ENCODE results near the gene CLPTM1L. TPM values are rescaled to one million over a fixed set of nuclear protein-coding genes. Genes with fewer than 3 reads are reported as not detected.
"Not testable (repeated sequence)": the region's sequence is repeated elsewhere in the genome, so short reads cannot be mapped to it uniquely, and the experiment has no call there.

The CLPTM1L gene
- total RNA-seq, 4 donors from 2014 or later, result 65.0 to 165 (median 106) TPM

DNA sequence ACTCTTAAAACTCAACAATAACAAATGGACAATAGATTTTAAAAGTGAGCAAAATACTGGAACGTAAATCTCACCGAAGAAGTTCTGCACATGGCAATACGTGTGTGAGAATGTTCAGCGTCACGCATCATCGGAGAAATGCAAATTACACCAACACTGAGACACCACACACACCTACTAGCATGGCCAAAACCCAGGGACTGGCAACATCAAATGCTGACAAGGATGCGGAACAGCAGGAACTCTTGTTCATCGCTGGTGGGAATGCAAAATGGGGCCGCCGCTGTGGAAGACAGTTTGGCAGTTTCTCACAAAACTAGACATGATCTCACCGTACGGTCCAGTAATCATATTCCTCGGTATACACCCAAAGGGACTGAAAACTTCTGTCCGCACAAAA lies 21.6 kb upstream of the CLPTM1L start:
- DNase-seq (ENCODE audit: low spot score) (no peak), ATAC-seq (ENCODE audit: low FRiP score) (no peak)
- TF ChIP-seq, protein P1, sequence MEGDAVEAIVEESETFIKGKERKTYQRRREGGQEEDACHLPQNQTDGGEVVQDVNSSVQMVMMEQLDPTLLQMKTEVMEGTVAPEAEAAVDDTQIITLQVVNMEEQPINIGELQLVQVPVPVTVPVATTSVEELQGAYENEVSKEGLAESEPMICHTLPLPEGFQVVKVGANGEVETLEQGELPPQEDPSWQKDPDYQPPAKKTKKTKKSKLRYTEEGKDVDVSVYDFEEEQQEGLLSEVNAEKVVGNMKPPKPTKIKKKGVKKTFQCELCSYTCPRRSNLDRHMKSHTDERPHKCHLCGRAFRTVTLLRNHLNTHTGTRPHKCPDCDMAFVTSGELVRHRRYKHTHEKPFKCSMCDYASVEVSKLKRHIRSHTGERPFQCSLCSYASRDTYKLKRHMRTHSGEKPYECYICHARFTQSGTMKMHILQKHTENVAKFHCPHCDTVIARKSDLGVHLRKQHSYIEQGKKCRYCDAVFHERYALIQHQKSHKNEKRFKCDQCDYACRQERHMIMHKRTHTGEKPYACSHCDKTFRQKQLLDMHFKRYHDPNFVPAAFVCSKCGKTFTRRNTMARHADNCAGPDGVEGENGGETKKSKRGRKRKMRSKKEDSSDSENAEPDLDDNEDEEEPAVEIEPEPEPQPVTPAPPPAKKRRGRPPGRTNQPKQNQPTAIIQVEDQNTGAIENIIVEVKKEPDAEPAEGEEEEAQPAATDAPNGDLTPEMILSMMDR (IDR thresholded peaks at IDR 0.05), result no peak

DNA sequence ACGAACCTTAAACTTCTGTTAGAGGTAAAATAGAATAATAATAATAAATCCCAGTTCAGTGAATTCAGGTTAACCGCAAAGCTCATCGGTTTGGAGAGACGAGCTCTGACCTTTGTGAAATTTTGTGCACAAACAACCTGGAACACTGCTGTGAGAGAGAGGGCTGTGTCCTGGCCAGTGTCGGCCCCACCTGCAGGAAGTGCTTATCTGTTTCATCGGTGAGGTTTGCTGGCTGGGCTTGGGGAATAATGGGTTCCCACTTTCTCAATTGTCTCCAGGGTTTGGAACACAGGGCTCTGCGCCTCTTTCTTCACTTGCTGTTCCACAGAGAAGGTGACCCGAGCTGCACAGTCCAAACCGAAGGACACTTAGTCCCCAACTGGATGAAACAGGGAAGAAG lies 19.3 kb upstream of the CLPTM1L start:
- no peak for DNase-seq (ENCODE audit: low spot score)
- ATAC-seq (ENCODE audit: low FRiP score), result no peak
- TF ChIP-seq, protein P1 (IDR thresholded peaks at IDR 0.05), result no peak

DNA sequence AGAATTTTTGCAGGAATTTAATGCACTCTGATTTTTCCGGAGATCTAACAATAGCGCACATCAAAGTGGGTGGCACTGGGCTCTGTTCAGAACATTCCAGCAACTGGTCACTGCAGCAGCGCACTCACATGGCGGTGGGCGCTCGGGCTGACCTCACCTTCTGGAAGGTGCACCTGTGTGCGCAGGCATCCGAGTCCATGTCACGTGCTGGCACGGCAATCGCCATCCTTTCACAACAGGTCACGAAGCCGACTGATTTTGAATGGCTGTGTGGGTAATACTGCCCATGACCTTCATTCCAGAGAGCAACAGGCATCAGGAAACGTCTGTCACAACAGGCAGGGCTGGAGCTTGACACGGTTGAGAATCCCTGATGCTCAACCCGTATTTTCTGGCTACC lies 18.7 kb upstream of the CLPTM1L start:
- ATAC-seq (ENCODE audit: low FRiP score), result no peak
- DNase-seq (ENCODE audit: low spot score), result no peak
- TF ChIP-seq, protein P1 (IDR thresholded peaks at IDR 0.05), result no peak

DNA sequence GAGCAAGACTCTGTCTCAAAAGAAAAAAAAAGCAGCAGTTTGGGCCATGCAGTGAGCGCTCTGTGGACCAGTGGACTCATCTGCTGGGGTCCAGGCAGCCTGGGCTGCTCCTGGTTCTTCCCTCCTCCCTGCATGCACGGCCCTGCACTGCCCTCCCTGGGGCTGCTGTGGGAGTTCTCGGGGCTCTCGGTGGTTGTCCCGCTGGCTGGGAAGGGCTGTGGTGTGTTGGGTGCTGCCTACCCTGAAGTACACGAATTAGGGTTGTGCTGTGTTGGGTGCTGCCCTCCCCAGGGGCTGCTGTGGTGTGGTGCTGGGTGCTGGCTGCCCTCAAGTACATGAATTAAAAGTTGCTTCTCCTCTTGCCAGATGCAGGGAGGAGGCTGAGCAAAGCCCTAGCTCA lies 18.3 kb upstream of the CLPTM1L start:
- TF ChIP-seq, protein P1 (IDR thresholded peaks at IDR 0.05), result no peak
- ATAC-seq (ENCODE audit: low FRiP score) (no peak), DNase-seq (ENCODE audit: low spot score) (no peak)

DNA sequence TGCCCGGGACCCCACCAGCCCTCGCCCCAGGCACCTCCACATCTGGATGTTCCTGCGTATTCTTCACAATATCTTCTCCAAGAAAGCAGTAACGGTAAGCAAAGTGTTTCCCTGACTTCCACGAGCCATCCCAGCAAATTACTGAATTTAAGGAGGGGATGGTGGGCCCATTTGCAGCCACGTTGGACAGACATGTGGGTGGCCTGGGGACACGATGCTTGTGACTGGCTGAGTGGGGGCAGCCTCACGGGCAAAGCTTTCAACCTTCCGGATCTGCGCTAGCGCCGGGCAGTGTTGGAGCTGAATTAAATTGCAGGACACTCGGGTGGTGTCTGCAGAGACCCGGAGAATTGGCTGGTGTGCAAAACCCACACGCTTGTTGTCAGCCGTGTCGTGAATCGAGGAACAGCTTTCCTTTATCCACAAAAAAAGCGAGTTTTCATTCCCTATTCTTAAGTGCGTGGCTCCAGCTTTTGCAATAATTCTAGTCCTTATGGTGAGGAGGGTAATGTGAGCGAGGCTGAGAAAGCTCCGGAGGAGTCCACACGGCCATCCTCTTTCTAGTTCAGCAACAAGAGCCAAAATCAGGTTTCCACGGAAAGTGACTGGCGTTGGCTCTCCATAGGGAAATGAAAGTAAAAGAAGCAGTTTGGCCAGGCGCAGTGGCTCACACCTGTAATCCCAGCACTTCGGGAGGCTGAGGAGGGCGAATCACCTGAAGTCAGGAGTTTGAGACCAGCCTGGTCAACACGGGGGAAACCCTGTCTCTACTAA lies 17.5 kb upstream of the CLPTM1L start:
- DNase-seq (ENCODE audit: low spot score), result no peak
- TF ChIP-seq, protein P1 (IDR thresholded peaks at IDR 0.05), result no peak
- ATAC-seq (ENCODE audit: low FRiP score), result no peak

DNA sequence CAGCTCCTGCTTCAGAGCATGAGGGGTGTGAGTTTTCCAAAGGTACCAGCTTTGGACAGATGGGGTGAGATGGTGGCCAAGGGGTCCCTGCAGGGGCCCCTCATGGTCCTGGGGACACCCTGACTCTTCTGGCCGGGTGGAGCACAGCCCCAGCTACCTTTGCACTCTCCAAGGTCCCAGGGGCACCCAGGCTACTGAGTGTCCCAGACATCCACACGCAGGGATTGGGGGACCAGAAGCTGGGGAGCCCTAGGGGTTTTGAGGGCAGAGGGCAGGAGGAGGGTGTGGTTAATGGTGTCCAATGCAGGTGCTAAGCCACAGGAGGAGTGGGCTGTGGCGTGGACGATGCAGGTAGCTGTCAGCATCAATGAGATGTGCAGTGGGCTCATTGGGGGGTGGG lies 16.0 kb upstream of the CLPTM1L start:
- ATAC-seq (ENCODE audit: low FRiP score) (no peak), DNase-seq (ENCODE audit: low spot score) (no peak)
- TF ChIP-seq, protein P1 (IDR thresholded peaks at IDR 0.05), result no peak

DNA sequence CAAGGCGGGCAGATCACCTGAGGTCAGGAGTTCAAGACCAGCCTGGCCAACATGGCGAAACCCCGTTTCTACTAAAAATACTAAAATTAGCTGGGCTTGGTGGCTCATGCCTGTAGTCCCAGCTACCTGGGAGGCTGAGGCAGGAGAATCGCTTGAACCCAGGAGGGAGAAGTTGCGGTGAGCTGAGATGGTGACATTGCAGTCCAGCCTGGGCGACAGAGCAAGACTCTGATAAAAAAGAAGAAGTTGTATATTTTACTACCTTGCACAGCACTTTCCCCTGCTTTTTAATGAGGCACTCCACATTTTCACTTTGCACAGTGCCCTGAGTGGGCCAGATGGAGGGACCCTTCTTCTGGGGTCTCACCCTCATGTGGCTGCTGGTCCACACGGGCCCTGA lies 15.5 kb upstream of the CLPTM1L start:
- DNase-seq (ENCODE audit: low spot score); ATAC-seq (ENCODE audit: low FRiP score): not testable (repeated sequence)

Data from omental fat pad (tissue), 4 donors.